SK-N-SH (cell line): Measurements from ENCODE around the gene MMRN1.

Experiments
- CTCF ChIP-seq: fragments of 200-600 bp; sonication (generic); IDR thresholded peaks from 2 replicates; pipeline ENCODE4 v1.6.1; 2017; ENCODE audit warnings: antibody characterized with exemption, mild to moderate bottlenecking, moderate library complexity
- MEF2A ChIP-seq: IDR thresholded peaks from 2 replicates; pipeline ENCODE4 v1.4.0; 2012; ENCODE audit warnings: low read depth, borderline replicate concordance
- TAF1 ChIP-seq: IDR thresholded peaks from 2 replicates; pipeline ENCODE4 v1.6.1; 2012; ENCODE audit warnings: low read depth, mild to moderate bottlenecking, low read length, moderate library complexity, borderline replicate concordance
- USF2 ChIP-seq: fragments of 150-350 bp; IDR thresholded peaks from 2 replicates; pipeline ENCODE4 v1.6.1; 2017; ENCODE audit warnings: antibody characterized with exemption, low read length, low read depth, borderline replicate concordance

- TF ChIP-seq MEF2A: no peak
- no peak for TF ChIP-seq CTCF
- no peak for TF ChIP-seq TAF1
- no peak for TF ChIP-seq USF2
These were observed 15.4 kb upstream of the MMRN1 start for GRCh38 chr4:89879215-89879614.
